ENCODE results near the gene OSBP2.

The OSBP2 gene

GRCh38 chr22:30927806-30928205 is 233.1 kb downstream of the OSBP2 start:
- TF ChIP-seq CTCF (conservative IDR thresholded peaks at IDR 0.05): no peak
- no peak overlapping the region for H3K27ac ChIP-seq

- no peak for TF ChIP-seq CTCF (conservative IDR thresholded peaks at IDR 0.05)
Measured at GRCh38 chr22:30928401-30928800, 233.7 kb downstream of the OSBP2 start.

GRCh38 chr22:30930228-30930627 is 235.6 kb downstream of the OSBP2 start:
- H3K27ac ChIP-seq: no peak overlapping the region
- TF ChIP-seq CTCF (conservative IDR thresholded peaks at IDR 0.05): no peak

More at GRCh38 chr22:30928401-30928800, 233.7 kb downstream of the OSBP2 start:
- H3K27ac ChIP-seq: no peak overlapping the region

GRCh38 chr22:30931541-30932300 is 237.0 kb downstream of the OSBP2 start:
- H3K27ac ChIP-seq: no peak overlapping the region
- TF ChIP-seq CTCF (conservative IDR thresholded peaks at IDR 0.05): no peak

- H3K27ac ChIP-seq: no peak overlapping the region
- no peak for TF ChIP-seq CTCF (conservative IDR thresholded peaks at IDR 0.05)
Measured at GRCh38 chr22:30932661-30933060, 238.0 kb downstream of the OSBP2 start.

GRCh38 chr22:30933457-30933856 is 238.8 kb downstream of the OSBP2 start:
- TF ChIP-seq CTCF (conservative IDR thresholded peaks at IDR 0.05): no peak
- no peak overlapping the region for H3K27ac ChIP-seq

- no peak for TF ChIP-seq CTCF (conservative IDR thresholded peaks at IDR 0.05)
- no peak overlapping the region for H3K27ac ChIP-seq
Measured at GRCh38 chr22:30934053-30934452, 239.4 kb downstream of the OSBP2 start.

Data from VCaP (cell line).